OCI-LY3 (cell line): Measurements from ENCODE around the gene UBE2E2.

Source experiments
- EZH2phosphoT487 ChIP-seq: fragments of 200-600 bp; shearing (Covaris generic); IDR thresholded peaks from 2 replicates; pipeline ENCODE4 v1.6.1; 2018; ENCODE audit warnings: antibody characterized with exemption, mixed run types, low read depth
- TF ChIP-seq, protein P1 (sequence below): fragments of 200-600, 300-600 bp; sonication (generic); IDR thresholded peaks from 2 replicates; pipeline ENCODE4 v1.5.1; 2014; ENCODE audit warnings: antibody characterized with exemption, low read length, low read depth

DNA sequence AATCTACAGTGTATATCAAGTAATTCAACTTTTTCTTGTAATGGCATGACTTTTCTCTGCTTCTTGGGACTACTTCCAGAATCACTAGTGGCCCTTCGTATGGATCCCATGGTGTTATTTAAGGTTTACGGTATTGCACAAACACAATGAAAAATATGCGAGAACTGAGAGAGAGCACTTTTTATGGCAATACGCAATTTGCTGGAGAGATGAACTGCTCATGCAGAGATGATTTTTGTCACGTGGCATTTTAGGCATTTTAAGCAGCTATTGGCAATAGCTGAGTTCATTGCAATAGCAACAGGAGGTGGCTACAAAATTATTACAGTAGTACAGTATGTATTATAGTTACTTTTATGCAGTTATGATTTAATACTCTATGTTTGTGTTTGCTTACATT lies 294.0 kb downstream of the UBE2E2 start:
- TF ChIP-seq, protein P1, sequence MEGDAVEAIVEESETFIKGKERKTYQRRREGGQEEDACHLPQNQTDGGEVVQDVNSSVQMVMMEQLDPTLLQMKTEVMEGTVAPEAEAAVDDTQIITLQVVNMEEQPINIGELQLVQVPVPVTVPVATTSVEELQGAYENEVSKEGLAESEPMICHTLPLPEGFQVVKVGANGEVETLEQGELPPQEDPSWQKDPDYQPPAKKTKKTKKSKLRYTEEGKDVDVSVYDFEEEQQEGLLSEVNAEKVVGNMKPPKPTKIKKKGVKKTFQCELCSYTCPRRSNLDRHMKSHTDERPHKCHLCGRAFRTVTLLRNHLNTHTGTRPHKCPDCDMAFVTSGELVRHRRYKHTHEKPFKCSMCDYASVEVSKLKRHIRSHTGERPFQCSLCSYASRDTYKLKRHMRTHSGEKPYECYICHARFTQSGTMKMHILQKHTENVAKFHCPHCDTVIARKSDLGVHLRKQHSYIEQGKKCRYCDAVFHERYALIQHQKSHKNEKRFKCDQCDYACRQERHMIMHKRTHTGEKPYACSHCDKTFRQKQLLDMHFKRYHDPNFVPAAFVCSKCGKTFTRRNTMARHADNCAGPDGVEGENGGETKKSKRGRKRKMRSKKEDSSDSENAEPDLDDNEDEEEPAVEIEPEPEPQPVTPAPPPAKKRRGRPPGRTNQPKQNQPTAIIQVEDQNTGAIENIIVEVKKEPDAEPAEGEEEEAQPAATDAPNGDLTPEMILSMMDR: no peak
- no peak for TF ChIP-seq EZH2phosphoT487
